ENCODE measurements around the gene GBP6.

GBP6 gene

DNA sequence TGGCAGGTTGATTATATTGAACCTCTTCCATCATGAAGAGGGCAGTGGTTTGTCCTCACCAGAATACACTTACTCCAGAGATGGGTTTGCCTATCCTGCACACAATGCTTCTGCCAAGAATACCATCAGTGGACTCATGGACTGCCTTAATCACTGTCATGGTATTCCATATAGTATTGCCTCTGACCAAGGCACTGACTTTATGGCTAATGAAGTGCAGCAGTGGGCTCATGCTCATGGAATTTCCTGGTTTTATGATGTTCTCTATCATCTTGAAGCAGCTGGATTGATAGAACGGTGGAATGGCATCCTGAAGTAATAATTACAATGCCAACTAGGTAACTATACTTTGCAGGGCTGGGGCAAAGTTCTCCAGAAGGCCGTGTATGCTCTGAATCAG is 16.6 kb upstream of the GBP6 start:
- no peak overlapping the region for H3K4me3 ChIP-seq (ENCODE audit: low read depth, low read length)
- TF ChIP-seq, protein P1, sequence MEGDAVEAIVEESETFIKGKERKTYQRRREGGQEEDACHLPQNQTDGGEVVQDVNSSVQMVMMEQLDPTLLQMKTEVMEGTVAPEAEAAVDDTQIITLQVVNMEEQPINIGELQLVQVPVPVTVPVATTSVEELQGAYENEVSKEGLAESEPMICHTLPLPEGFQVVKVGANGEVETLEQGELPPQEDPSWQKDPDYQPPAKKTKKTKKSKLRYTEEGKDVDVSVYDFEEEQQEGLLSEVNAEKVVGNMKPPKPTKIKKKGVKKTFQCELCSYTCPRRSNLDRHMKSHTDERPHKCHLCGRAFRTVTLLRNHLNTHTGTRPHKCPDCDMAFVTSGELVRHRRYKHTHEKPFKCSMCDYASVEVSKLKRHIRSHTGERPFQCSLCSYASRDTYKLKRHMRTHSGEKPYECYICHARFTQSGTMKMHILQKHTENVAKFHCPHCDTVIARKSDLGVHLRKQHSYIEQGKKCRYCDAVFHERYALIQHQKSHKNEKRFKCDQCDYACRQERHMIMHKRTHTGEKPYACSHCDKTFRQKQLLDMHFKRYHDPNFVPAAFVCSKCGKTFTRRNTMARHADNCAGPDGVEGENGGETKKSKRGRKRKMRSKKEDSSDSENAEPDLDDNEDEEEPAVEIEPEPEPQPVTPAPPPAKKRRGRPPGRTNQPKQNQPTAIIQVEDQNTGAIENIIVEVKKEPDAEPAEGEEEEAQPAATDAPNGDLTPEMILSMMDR (IDR thresholded peaks at IDR 0.05; ENCODE audit: borderline replicate concordance, insufficient read depth, low read depth, low read length): no peak

DNA sequence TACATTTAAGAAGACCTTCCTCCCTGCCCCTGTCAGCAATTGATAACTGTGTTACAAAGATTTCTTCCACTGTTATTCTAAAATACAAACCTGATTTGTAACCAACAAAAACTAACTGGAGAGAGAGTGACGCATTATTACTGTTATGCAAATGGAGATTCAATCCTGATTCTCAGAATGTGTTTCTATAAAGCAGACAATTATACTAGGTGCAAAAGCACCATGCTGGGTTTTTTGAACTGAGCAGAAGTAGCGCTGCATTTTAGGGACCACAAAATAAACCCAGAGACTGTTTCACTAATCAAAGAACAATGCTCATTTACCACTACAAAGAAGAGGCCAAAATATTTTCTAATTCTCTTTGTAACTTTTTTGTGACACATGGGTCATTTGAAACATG is 13.6 kb upstream of the GBP6 start:
- TF ChIP-seq, protein P1 (IDR thresholded peaks at IDR 0.05; ENCODE audit: borderline replicate concordance, insufficient read depth, low read depth, low read length): no peak
- H3K4me3 ChIP-seq (ENCODE audit: low read depth, low read length): no peak overlapping the region

- H3K4me3 ChIP-seq (ENCODE audit: low read depth, low read length): no peak overlapping the region
- TF ChIP-seq, protein P1 (IDR thresholded peaks at IDR 0.05; ENCODE audit: borderline replicate concordance, insufficient read depth, low read depth, low read length): no peak
Observed at GRCh38 chr1:89351597-89352311, 12.1 kb upstream of the GBP6 start.

GRCh38 chr1:89352421-89352820 is 11.4 kb upstream of the GBP6 start:
- H3K4me3 ChIP-seq (ENCODE audit: low read depth, low read length): no peak overlapping the region
- TF ChIP-seq, protein P1 (IDR thresholded peaks at IDR 0.05; ENCODE audit: borderline replicate concordance, insufficient read depth, low read depth, low read length): no peak

DNA sequence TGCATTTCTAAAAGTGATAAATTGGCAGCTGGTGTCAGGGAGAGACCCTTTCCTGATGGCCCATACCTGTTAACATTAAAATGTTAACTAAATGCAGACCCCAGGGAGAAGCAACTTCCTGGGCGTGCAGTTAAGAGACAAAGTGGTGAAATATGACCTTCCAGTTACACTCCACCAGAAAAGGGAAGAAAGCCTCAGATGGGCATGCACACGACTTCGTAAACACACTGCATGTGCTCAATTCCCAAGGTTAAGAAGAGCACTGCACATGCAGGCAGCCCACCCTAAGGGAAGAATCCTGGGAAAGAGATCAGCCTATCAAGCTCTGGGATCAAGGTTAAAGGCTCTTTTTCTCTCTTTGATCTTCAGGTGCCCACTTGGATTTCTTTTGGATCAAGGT is 9.7 kb upstream of the GBP6 start:
- H3K4me3 ChIP-seq (ENCODE audit: low read depth, low read length): no peak overlapping the region
- TF ChIP-seq, protein P1 (IDR thresholded peaks at IDR 0.05; ENCODE audit: borderline replicate concordance, insufficient read depth, low read depth, low read length): no peak

GRCh38 chr1:89355056-89355455 is 8.8 kb upstream of the GBP6 start:
- no peak overlapping the region for H3K4me3 ChIP-seq (ENCODE audit: low read depth, low read length)
- TF ChIP-seq, protein P1 (IDR thresholded peaks at IDR 0.05; ENCODE audit: borderline replicate concordance, insufficient read depth, low read depth, low read length): no peak

- TF ChIP-seq, protein P1 (IDR thresholded peaks at IDR 0.05; ENCODE audit: borderline replicate concordance, insufficient read depth, low read depth, low read length): no peak
- H3K4me3 ChIP-seq (ENCODE audit: low read depth, low read length): no peak overlapping the region
Observed at GRCh38 chr1:89356658-89357400, 7.0 kb upstream of the GBP6 start.
